ENCODE results near the gene TMEM30A.

Gene TMEM30A

DNA sequence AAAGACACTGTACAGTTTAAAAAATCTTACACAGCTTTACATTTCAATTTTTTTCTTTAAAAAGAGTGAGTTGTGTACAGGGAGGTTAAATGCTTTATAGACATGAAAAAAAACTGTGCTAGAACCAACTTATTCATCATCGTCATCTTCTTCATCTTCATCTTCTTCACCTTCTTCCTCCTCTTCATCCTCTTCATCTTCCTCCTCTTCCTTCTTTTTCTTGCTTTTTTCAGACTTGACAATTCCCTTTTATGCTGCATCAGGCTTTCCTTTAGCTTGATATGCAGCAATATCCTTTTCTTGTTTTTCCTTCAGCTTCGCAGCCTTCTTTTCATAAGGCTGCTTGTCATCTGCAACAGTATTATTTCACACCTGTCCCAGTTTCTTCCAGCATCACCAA is 34.3 kb upstream of the TMEM30A start:
- TF ChIP-seq, protein P1, sequence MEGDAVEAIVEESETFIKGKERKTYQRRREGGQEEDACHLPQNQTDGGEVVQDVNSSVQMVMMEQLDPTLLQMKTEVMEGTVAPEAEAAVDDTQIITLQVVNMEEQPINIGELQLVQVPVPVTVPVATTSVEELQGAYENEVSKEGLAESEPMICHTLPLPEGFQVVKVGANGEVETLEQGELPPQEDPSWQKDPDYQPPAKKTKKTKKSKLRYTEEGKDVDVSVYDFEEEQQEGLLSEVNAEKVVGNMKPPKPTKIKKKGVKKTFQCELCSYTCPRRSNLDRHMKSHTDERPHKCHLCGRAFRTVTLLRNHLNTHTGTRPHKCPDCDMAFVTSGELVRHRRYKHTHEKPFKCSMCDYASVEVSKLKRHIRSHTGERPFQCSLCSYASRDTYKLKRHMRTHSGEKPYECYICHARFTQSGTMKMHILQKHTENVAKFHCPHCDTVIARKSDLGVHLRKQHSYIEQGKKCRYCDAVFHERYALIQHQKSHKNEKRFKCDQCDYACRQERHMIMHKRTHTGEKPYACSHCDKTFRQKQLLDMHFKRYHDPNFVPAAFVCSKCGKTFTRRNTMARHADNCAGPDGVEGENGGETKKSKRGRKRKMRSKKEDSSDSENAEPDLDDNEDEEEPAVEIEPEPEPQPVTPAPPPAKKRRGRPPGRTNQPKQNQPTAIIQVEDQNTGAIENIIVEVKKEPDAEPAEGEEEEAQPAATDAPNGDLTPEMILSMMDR (IDR thresholded peaks at IDR 0.05; ENCODE audit: low read depth, low read length, missing control alignments), result no peak
- no peak overlapping the region for H3K4me3 ChIP-seq (ENCODE audit: low read depth, low read length)
- DNase-seq (ENCODE audit: low read depth), result no peak
- in situ Hi-C loops (cut with HindIII; ENCODE audit: low sequenced_read_pairs), result no loop called here

DNA sequence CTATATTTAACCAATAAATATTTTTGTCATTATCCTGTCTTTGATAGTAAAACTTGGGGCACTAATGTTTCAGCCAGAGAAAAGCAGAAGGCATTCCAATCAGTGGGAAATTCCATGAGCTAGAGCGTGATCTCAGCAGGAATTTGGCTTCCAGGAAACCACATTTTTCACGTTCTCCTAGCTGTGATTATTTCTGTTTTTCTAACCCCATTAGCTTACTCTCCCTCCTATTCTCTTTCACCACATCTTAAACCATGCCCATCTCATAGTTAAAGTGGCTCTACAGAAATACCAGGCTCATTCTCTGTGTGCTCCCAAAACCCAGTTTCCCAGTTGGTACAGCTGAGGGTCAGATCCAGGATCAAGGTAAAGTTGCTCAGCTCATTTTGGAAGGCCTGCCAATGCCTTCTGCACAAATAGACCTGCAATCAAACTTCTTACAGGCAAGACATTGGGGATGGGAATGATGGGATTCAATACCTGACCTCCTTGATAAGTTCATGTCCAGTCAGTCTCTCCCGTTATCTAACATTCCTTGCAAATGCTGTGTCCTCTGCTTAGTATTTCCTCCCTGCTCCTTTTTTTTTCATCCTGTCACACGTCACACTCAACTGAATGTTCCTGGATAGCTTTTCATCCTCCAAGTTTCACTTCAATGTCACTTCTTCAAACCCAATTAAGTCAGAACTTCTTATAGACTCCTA is 33.1 kb upstream of the TMEM30A start:
- TF ChIP-seq, protein P1 (IDR thresholded peaks at IDR 0.05; ENCODE audit: low read depth, low read length, missing control alignments), result no peak
- in situ Hi-C loops (cut with HindIII; ENCODE audit: low sequenced_read_pairs), result no loop called here
- DNase-seq (ENCODE audit: low read depth), result peak; percentile 79
- H3K4me3 ChIP-seq (ENCODE audit: low read depth, low read length), result no peak overlapping the region

DNA sequence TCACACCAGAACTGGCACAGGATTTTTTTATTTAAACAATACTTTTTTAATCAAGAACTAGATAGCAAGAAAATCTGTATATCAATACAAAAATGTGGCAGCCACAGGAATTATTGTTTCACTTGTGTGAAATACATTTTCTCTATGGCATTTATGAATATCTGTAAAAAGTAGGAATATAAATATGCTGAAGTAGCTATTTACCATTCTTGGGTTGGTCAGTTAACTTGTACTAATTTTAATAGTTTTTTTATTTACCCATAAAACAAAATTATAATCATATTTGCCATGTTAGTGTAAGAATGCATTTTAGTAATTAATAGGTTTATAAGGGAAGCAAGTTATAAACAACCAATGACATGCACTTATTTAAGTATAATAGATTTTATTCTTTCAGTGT is 31.4 kb upstream of the TMEM30A start:
- in situ Hi-C loops (cut with HindIII; ENCODE audit: low sequenced_read_pairs), result no loop called here

DNA sequence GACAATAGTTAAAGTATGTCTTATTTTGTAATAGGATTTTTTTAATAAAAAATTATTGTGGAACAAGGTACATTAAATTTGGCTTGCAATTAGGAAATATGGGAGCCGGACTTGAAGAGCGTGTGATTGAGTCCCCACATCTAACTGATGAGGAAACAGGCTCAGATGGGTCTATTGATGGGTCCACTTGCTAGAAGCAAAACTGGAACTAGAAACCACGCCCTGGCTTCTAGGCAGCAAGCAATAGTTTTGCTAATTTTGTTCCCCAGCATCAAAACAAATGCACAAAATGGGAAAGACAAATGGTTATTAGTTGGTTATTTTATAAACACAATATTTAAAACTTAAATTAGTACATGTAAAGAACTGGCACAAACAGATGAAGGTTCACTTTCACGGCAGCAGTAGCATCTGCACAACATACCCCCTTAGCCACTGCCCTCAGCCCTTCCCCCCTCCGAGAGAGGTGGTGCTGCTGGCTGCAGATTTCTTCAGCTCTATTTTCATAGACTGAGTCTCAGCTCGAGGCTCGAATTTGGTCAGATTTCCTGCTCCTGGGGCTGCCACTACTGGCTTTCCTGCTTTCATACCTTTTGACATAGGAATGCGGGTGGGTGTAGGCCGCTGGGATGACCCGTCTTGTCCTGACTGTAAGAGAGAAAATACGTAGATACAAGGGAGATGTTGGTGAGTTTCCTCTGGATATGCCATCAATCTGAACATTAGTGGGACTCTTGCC is 23.8 kb upstream of the TMEM30A start:
- TF ChIP-seq, protein P1 (IDR thresholded peaks at IDR 0.05; ENCODE audit: low read depth, low read length, missing control alignments), result no peak
- no peak overlapping the region for H3K4me3 ChIP-seq (ENCODE audit: low read depth, low read length)
- no peak for DNase-seq (ENCODE audit: low read depth)
- in situ Hi-C loops (cut with HindIII; ENCODE audit: low sequenced_read_pairs), result no loop called here

More for the DNA sequence above, 31.4 kb upstream of the TMEM30A start:
- no peak for DNase-seq (ENCODE audit: low read depth)
- TF ChIP-seq, protein P1 (IDR thresholded peaks at IDR 0.05; ENCODE audit: low read depth, low read length, missing control alignments), result no peak
- no peak overlapping the region for H3K4me3 ChIP-seq (ENCODE audit: low read depth, low read length)

DNA sequence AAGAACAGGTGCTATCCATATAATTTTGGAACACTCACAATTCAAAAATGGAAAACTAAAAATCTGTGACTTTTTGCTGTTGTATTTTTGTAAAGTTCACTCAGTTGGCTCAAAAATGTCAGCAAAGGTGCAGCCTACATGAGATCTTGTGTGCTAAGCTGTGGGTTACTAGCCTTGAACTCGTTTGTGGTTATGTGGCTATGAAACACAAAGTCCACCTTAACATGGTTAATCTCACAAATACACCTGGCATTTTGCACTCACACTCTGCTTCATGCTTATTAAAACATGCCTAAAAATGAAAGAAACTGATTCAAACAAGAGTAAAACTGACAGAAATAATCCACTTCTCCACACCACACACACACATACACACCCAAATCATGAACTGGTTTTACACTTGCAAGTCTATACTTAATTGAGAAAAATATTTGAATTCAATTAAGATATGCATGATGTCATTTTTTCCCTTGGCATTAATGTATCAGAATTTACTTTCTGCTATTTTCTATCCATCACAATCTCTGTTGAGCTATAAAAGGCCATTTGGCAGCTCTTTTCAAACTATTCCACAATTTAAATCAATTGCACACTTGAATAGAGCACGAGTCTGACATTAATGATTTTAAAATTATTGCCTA is 22.9 kb upstream of the TMEM30A start:
- DNase-seq (ENCODE audit: low read depth), result no peak
- in situ Hi-C loops (cut with HindIII; ENCODE audit: low sequenced_read_pairs), result no loop called here
- H3K4me3 ChIP-seq (ENCODE audit: low read depth, low read length), result no peak overlapping the region
- TF ChIP-seq, protein P1 (IDR thresholded peaks at IDR 0.05; ENCODE audit: low read depth, low read length, missing control alignments), result no peak

DNA sequence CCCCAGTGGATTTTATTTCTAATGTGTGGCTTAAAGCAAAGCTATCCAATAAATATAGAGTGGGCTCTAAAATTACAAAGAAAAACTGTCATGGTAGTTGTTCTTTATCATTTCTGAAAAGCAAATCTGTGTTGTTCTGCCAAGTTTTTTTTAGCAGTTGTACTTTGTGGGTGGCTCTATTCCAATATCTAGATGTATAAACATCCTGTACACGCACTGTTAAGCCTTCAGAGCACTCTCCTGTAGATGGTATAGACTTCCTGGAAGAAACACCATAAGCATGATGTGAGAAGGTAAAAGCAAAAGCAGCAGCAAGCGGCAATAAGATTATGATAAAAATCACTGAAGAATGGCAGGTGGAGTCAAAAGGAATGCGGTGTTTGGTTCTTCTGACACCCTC is 21.5 kb upstream of the TMEM30A start:
- TF ChIP-seq, protein P1 (IDR thresholded peaks at IDR 0.05; ENCODE audit: low read depth, low read length, missing control alignments), result no peak
- DNase-seq (ENCODE audit: low read depth), result no peak
- H3K4me3 ChIP-seq (ENCODE audit: low read depth, low read length), result no peak overlapping the region
- in situ Hi-C loops (cut with HindIII; ENCODE audit: low sequenced_read_pairs), result no loop called here
